ENCODE data around the gene LEP. TPM values are rescaled to one million over a fixed set of nuclear protein-coding genes. Genes with fewer than 3 reads are reported as not detected.
"Not testable (repeated sequence)": the region's sequence is repeated elsewhere in the genome, so short reads cannot be mapped to it uniquely, and the experiment has no call there.

Gene LEP
- total RNA-seq, 1 donor from 2014 or later: not detected

DNA sequence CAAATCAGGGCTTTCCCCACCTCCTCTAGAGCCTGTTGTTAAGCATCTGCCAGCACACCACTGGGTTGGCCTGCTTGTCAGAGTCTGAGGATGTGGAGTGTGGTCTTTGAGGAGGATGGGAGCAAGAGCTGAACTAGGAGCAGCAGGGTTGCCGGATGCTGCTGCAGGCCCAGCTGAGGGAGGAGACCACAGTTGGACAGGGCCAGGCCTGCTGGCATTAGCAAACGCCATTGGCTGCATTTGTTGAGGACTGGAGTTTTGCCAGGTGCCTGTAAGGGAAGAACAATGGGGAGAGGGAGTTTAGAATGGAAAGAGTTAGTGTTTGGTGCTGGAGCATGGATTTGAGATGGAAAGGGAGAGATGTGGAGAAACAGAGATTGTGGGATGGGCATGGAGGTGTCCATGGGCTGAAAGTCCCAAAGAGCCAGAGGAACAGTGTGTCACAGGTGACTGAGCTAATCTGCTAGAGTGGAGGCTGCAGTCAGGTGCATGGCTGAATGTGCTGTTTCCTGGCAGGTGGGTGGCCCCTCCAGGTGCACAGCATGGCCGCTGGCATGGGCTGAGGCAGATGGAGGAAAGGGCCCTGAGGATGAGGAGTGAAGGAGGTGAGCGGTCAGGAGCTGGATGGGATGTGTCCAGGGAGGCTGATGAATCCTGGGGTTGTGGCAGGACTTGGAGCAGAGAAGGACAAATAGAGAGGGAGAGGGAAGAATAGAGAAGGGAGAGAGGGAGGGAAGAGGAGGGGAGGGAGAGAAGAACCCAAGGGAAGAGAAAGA is 40.7 kb downstream of the LEP start:
- Mint-ChIP-seq H3K36me3 (ENCODE audit: low read depth) (peaks cover 33% of the 10 kb centered on the region), H3K4me3 (ENCODE audit: unreplicated experiment) (no peak overlapping the region), H3K4me1 (ENCODE audit: low read depth) (peaks cover 3% of the 10 kb centered on the region), H3K27ac (ENCODE audit: unreplicated experiment) (no peak overlapping the region), H3K9me3 (ENCODE audit: low read depth) (peaks cover 22% of the 10 kb centered on the region), H3K27me3 (ENCODE audit: low read depth) (no peaks in the 10 kb centered on the region)
- TF ChIP-seq, protein P1, sequence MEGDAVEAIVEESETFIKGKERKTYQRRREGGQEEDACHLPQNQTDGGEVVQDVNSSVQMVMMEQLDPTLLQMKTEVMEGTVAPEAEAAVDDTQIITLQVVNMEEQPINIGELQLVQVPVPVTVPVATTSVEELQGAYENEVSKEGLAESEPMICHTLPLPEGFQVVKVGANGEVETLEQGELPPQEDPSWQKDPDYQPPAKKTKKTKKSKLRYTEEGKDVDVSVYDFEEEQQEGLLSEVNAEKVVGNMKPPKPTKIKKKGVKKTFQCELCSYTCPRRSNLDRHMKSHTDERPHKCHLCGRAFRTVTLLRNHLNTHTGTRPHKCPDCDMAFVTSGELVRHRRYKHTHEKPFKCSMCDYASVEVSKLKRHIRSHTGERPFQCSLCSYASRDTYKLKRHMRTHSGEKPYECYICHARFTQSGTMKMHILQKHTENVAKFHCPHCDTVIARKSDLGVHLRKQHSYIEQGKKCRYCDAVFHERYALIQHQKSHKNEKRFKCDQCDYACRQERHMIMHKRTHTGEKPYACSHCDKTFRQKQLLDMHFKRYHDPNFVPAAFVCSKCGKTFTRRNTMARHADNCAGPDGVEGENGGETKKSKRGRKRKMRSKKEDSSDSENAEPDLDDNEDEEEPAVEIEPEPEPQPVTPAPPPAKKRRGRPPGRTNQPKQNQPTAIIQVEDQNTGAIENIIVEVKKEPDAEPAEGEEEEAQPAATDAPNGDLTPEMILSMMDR (IDR thresholded peaks at IDR 0.05): no peak
- DNase-seq (ENCODE audit: low spot score): no peak

DNA sequence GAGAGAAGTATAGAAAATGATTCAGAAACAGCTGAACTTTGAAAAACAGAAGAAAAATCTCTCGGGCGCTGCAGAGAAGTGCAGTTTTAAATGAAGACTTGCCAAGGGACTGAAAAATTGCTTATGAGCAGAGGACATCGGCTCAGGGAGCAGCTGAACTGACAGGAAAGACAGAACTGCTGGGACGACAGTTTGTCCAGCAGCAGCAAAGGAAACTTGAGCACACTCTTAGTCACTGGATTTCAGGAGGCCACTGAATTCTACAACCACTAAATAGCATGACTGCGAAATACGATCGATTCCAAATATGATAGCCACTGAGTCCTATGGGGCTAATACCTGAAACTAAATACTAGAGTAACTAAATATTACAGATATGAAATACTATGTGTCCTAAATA is 43.0 kb downstream of the LEP start:
- TF ChIP-seq, protein P1 (IDR thresholded peaks at IDR 0.05): no peak
- Mint-ChIP-seq H3K9me3 (ENCODE audit: low read depth) (peaks cover 15% of the 10 kb centered on the region), H3K27me3 (ENCODE audit: low read depth) (no peaks in the 10 kb centered on the region), H3K27ac (ENCODE audit: unreplicated experiment) (no peak overlapping the region), H3K4me1 (ENCODE audit: low read depth) (peaks cover 8% of the 10 kb centered on the region), H3K36me3 (ENCODE audit: low read depth) (peaks cover 29% of the 10 kb centered on the region), H3K4me3 (ENCODE audit: unreplicated experiment) (no peak overlapping the region)
- no peak for DNase-seq (ENCODE audit: low spot score)

DNA sequence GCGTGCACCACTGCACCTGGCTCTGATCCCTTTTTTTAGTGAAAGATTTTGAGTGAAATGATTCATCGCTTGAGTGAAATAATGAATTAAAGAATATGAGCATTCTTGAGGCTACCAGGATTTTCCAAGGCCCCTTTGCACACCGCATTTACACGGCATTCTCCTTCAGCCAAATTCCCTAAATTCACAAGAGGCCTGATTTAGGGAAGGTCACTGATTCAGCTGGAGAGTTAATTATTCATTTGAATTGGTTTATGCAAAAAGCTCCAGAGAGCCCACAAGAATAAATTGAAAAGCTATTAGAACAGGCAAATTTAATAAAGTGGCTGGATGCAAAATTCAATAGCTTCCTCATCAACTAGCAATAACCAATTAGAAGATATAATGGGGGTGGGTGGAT is 46.5 kb downstream of the LEP start:
- H3K27ac Mint-ChIP-seq (ENCODE audit: unreplicated experiment): no peak overlapping the region
- H3K4me1 Mint-ChIP-seq (ENCODE audit: low read depth): peaks cover 8% of the 10 kb centered on the region
- no peaks in the 10 kb centered on the region for H3K9me3 Mint-ChIP-seq (ENCODE audit: low read depth)
- TF ChIP-seq, protein P1 (IDR thresholded peaks at IDR 0.05): no peak
- H3K27me3 Mint-ChIP-seq (ENCODE audit: low read depth): no peaks in the 10 kb centered on the region
- DNase-seq (ENCODE audit: low spot score): no peak
- peaks cover 14% of the 10 kb centered on the region for H3K36me3 Mint-ChIP-seq (ENCODE audit: low read depth)
- H3K4me3 Mint-ChIP-seq (ENCODE audit: unreplicated experiment): no peak overlapping the region

DNA sequence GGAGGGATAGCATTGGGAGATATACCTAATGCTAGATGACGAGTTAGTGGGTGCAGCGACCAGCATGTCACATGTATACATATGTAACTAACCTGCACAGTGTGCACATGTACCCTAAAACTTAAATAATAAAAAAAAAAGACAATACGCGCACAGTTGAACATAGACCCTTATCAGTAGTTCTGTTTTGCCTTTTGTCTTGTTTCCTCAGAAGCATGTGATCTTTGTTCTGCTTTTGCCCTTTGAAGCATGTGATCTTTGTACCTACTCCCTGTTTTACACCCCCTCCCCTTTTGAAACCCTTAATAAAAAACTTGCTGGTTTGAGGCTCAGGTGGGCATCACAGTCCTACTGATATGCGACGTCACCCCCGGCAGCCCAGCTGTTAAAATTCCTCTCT is 56.9 kb downstream of the LEP start:
- not testable (repeated sequence) for H3K36me3 Mint-ChIP-seq (ENCODE audit: low read depth); H3K9me3 Mint-ChIP-seq (ENCODE audit: low read depth); H3K4me1 Mint-ChIP-seq (ENCODE audit: low read depth); H3K27ac Mint-ChIP-seq (ENCODE audit: unreplicated experiment); DNase-seq (ENCODE audit: low spot score); H3K27me3 Mint-ChIP-seq (ENCODE audit: low read depth); H3K4me3 Mint-ChIP-seq (ENCODE audit: unreplicated experiment)

DNA sequence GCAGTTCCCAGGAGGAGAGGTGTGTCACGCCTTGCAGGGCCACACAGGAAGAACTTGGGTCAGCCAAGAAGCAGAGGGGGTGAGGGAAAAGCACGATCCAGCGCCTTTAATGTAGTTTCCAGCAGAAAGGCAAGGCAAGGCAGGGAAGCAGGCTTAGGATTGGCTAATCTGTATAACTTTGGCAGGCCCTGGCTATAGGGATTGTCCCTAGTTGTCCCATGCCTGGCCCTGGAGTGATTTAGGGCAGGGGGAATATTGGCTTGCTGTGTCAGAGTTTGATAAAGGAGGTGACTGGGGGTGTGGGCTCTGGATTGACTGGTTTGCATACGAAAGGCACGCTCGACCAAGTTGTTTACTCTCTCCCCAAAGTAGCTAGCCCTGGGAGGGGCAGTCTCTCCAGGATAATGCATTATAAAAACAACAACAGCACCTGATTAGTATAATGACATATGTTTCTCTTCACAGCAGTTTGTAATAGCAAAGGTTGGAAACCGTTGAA is 58.1 kb downstream of the LEP start:
- Mint-ChIP-seq H3K9me3 (ENCODE audit: low read depth) (no peaks in the 10 kb centered on the region), H3K27me3 (ENCODE audit: low read depth) (no peaks in the 10 kb centered on the region), H3K4me3 (ENCODE audit: unreplicated experiment) (no peak overlapping the region), H3K36me3 (ENCODE audit: low read depth) (peaks cover 5% of the 10 kb centered on the region), H3K4me1 (ENCODE audit: low read depth) (peaks cover 4% of the 10 kb centered on the region), H3K27ac (ENCODE audit: unreplicated experiment) (no peak overlapping the region)
- DNase-seq (ENCODE audit: low spot score): no peak
- TF ChIP-seq, protein P1 (IDR thresholded peaks at IDR 0.05): no peak

DNA sequence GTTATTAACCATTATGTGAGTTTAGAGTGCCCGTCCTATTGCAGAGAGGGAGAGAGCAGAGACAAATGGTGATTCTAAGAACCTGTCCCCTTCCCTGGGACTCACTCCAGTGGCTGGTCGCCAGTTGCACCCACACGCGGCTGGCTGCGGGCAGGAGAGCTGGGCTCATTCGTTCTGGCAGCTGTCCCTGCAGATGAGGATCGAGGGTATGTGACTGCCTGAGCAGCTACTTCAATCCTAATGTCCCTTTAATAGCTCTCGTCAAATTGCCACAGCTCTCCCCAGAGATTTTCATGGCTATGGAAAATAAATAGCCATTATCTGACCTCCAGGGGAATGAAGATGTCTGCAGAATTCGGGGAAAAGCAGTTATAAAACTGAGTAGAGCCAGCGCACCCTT is 61.1 kb downstream of the LEP start:
- Mint-ChIP-seq H3K36me3 (ENCODE audit: low read depth) (peaks cover 26% of the 10 kb centered on the region), H3K27me3 (ENCODE audit: low read depth) (no peaks in the 10 kb centered on the region), H3K9me3 (ENCODE audit: low read depth) (no peaks in the 10 kb centered on the region), H3K4me1 (ENCODE audit: low read depth) (peaks cover 4% of the 10 kb centered on the region), H3K27ac (ENCODE audit: unreplicated experiment) (no peak overlapping the region), H3K4me3 (ENCODE audit: unreplicated experiment) (no peak overlapping the region)
- no peak for DNase-seq (ENCODE audit: low spot score)
- TF ChIP-seq, protein P1 (IDR thresholded peaks at IDR 0.05): no peak

Data from chondrocyte (in vitro differentiated cells).